Thyroid gland (tissue), 4 donors: ENCODE measurements around the gene TRABD2B. TPM values are rescaled to one million over a fixed set of nuclear protein-coding genes. Genes with fewer than 3 reads are reported as not detected.

Experiments
- DNase-seq, 2 donors: peaks; one replicate each; pipeline ENCODE4 v3.0.0-alpha.2; 2019
- H3K27ac ChIP-seq, 3 donors: fragments of 200-600 bp; sonication (generic); 1 replicate in 2 of 3; 2 replicates in 1 of 3; pipeline ENCODE4 v1.5.1; 2016 to 2019; ENCODE audit warnings: mild to moderate bottlenecking in 1 of 3, moderate library complexity in 1 of 3
- H3K27me3 ChIP-seq: fragments of 200-600 bp; sonication (generic); one replicate; pipeline ENCODE4 v1.5.1; 2019
- H3K36me3 ChIP-seq, 2 donors: fragments of 200-600 bp; sonication (generic); one replicate each; pipeline ENCODE4 v1.5.1; 2016 to 2019
- H3K4me1 ChIP-seq, 2 donors: fragments of 200-600 bp; sonication (generic); one replicate each; pipeline ENCODE4 v1.5.1; 2017 to 2019
- H3K4me3 ChIP-seq, 3 donors: fragments of 200-600 bp; sonication (generic); replicated peaks in 1 of 3; 1 replicate in 2 of 3; 2 replicates in 1 of 3; pipeline ENCODE4 v1.5.1; 2016; ENCODE audit warnings: mild to moderate bottlenecking in 1 of 3
- H3K9me3 ChIP-seq: fragments of 200-600 bp; sonication (generic); one replicate; pipeline ENCODE4 v1.5.1; 2017
- POLR2A ChIP-seq, 2 donors: fragments of 450-650 bp; IDR thresholded peaks; one replicate each; pipeline ENCODE4 v1.6.1; 2017; ENCODE audit warnings: antibody characterized with exemption in 2 of 2, mild to moderate bottlenecking in 2 of 2, moderate library complexity in 1 of 2
- WGBS, 2 donors: methylation state at CpG; one replicate each; pipeline ENCODE4 v1.1.5; 2017; 5-methylcytosine and 5-hydroxymethylcytosine counted together
- intact Hi-C: fragments of 100-400 bp; cut with DNase I; formaldehyde crosslinking; loops from one replicate; pipeline ENCODE4 v1.15.1; 2023
- total RNA-seq, 4 donors: library from RNA; depleted of rRNA; stranded (reverse); fragments of >200 nt; gene quantifications; one replicate each; pipeline ENCODE4 v1.2.3, GENCODE V29; 2016
- TF ChIP-seq, protein P1 (sequence below), 6 experiments: fragments of 200-600 bp in 3 of 6; fragments of 450-650 bp in 3 of 6; sonication (generic) in 3 of 6; IDR thresholded peaks; one replicate each; pipeline ENCODE4 v1.5.1; 2016 to 2019; ENCODE audit warnings: antibody characterized with exemption in 6 of 6, mild to moderate bottlenecking in 2 of 6, inconsistent platforms in 1 of 6, moderate library complexity in 1 of 6

Gene TRABD2B
- total RNA-seq, 4 donors from 2014 or later = 0.34 to 1.1 (median 0.63) TPM

DNA sequence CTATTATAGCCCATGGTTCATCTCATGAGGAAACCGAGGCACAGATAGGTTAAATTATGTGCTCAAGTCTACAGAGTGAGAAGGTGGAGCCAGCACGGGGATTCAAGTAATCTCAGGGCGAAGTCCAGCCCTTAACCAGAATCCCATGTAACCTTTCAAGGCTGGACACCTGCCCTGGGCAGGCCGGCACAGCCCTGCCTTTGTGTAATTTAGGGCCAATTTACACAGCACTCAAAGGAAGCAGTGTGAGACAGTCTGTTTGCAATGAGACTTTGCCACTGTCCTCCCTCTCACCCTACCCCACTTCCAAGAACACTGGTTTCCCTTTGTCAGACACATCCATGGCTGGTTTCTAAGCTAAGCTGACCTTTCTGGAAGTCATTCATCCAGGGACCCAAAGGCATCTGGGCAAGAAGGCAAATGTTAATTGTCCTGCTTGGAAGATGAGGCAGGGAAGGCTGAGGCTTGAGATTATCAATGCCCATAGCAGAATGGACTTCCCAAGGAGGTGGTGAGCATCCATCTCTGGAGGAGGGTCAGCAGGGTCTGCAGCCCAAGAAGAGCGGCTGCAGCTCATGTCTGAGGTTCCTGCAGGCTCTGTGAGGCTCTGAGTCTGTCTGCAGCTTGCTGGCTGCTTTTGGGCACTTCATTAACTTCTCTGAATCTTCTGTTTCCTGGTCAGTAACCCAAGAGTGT lies 159.2 kb downstream of the TRABD2B start:
- Histone ChIP-seq H3K9me3 (no peaks in the 10 kb centered on the region), H3K27ac (no peak overlapping the region), H3K4me3 (no peak overlapping the region), H3K27me3 (no peaks in the 10 kb centered on the region), H3K4me1 (peaks cover 0 to 4% of the 10 kb centered on the region in 2 donors), H3K36me3 (no peaks in the 10 kb centered on the region)
- WGBS, 2 donors = 88 to 90% methylated on average over 5 of the region's 5 CpGs
- DNase-seq = no peak
- intact Hi-C loops = no loop called here
- TF ChIP-seq, protein P1, sequence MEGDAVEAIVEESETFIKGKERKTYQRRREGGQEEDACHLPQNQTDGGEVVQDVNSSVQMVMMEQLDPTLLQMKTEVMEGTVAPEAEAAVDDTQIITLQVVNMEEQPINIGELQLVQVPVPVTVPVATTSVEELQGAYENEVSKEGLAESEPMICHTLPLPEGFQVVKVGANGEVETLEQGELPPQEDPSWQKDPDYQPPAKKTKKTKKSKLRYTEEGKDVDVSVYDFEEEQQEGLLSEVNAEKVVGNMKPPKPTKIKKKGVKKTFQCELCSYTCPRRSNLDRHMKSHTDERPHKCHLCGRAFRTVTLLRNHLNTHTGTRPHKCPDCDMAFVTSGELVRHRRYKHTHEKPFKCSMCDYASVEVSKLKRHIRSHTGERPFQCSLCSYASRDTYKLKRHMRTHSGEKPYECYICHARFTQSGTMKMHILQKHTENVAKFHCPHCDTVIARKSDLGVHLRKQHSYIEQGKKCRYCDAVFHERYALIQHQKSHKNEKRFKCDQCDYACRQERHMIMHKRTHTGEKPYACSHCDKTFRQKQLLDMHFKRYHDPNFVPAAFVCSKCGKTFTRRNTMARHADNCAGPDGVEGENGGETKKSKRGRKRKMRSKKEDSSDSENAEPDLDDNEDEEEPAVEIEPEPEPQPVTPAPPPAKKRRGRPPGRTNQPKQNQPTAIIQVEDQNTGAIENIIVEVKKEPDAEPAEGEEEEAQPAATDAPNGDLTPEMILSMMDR (IDR thresholded peaks at IDR 0.05) = no peak
- no peak for TF ChIP-seq POLR2A (IDR thresholded peaks at IDR 0.05)

DNA sequence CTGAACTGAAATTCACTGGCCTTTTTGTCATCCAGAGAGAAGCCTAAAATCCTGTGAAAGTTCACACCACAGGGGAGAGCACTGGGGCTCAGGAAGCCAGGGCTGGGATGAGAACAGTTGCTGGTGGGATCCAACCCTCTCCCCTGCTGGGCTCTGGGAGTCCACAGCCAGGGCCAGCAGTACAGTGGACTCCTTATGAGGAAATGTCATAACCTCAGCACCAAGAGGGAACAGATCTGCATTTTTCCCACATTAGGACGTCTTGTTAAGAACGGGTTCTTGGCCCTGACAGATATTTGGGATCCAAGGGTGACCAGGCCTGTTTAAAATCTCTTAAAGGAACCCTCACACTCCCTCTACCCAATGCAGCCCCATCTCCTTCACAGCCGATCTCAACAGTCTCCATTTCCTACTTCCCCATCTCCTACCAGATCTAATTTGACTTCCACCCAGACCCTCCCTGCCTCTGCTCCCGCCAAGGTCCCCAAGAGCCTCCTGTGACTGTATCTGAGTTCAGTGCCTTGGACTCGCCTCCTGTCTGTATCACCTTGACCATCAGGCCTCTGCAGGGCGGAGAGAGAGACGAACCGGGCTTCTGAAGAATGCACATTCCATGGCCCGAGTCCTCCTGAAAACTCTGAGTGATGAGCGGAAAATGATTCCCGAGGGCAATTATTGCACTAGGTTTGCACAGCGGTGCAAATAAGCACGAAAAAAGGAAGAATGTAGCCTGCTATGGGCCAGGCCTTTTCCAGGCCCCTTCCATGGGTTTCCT lies 159.9 kb downstream of the TRABD2B start:
- Histone ChIP-seq H3K27me3 (no peaks in the 10 kb centered on the region), H3K4me3 (no peak overlapping the region), H3K9me3 (no peaks in the 10 kb centered on the region), H3K36me3 (no peaks in the 10 kb centered on the region), H3K27ac (no peak overlapping the region), H3K4me1 (peaks cover 0 to 4% of the 10 kb centered on the region in 2 donors)
- TF ChIP-seq POLR2A (IDR thresholded peaks at IDR 0.05) = no peak
- TF ChIP-seq, protein P1 (IDR thresholded peaks at IDR 0.05) = no peak
- WGBS, 2 donors = 82 to 88% methylated on average over 13 of the region's 13 CpGs
- intact Hi-C loops = no loop called here
- no peak for DNase-seq

DNA sequence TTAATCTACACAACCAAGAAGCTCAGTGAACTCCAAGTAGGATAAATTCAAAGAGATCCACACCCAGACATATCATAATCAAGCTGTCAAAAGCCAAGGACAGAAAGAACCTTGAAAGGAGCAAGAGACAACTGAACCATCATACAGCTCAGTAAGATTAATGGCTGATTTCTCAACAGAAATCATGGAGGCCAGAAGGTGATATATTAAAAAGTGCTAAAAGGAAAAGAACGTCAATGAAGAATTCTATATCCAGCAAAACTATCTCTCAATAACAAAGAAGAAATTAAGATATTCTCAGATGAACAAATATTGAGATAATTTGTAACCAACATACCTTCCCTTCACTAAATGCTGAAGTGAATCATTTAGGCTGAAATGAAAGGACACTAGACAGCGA lies 161.8 kb downstream of the TRABD2B start:
- Histone ChIP-seq H3K36me3 (no peaks in the 10 kb centered on the region), H3K4me1 (peaks cover 0 to 4% of the 10 kb centered on the region in 2 donors), H3K27me3 (no peaks in the 10 kb centered on the region), H3K4me3 (no peak overlapping the region), H3K27ac (no peak overlapping the region), H3K9me3 (no peaks in the 10 kb centered on the region)
- intact Hi-C loops = no loop called here
- TF ChIP-seq, protein P1 (IDR thresholded peaks at IDR 0.05) = no peak
- TF ChIP-seq POLR2A (IDR thresholded peaks at IDR 0.05) = no peak
- no peak for DNase-seq
- 93 to 94% methylated on average over 2 of the region's 2 CpGs for WGBS, 2 donors

DNA sequence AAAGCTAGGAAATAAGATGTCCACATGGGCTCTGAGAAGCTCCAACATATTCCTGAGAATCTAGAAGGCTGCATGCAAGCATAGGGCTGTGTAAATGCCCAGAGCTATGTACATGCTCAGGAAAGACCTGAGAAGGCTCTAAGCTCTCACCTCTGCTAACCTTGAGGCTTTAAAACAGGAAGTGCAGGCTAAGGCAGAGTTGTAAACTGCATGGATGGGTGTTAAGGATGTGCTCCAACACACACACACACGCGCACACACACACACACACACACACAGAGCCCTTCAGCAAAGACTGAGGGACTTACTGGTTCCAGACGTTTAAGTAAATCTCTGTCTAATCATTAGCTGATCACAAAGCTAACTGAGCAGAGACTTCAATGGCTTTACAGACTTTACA lies 162.9 kb downstream of the TRABD2B start:
- H3K9me3 ChIP-seq = no peaks in the 10 kb centered on the region
- H3K27ac ChIP-seq = no peak overlapping the region
- TF ChIP-seq, protein P1 (IDR thresholded peaks at IDR 0.05) = no peak
- TF ChIP-seq POLR2A (IDR thresholded peaks at IDR 0.05) = no peak
- DNase-seq = no peak
- WGBS, 2 donors = 56 to 60% methylated on average over 3 of the region's 3 CpGs
- no peaks in the 10 kb centered on the region for H3K36me3 ChIP-seq
- no peaks in the 10 kb centered on the region for H3K27me3 ChIP-seq
- intact Hi-C loops = no loop called here
- H3K4me1 ChIP-seq = no peaks in the 10 kb centered on the region
- H3K4me3 ChIP-seq = no peak overlapping the region
